Esophagus muscularis mucosa (tissue), 3 donors: ENCODE data around the gene XRN1.

ENCODE experiments used
- CTCF ChIP-seq, 3 experiments: fragments of 200-600 bp in 2 of 3; fragments of 450-650 bp in 1 of 3; sonication (generic) in 2 of 3; IDR thresholded peaks; one replicate each; pipeline ENCODE4 v1.5.1; 2017 to 2019; ENCODE audit warnings: antibody characterized with exemption in 3 of 3, mild to moderate bottlenecking in 2 of 3, moderate library complexity in 1 of 3
- POLR2A ChIP-seq: fragments of 450-650 bp; IDR thresholded peaks from one replicate; pipeline ENCODE4 v1.6.1; 2017; ENCODE audit warnings: antibody characterized with exemption, moderate library complexity, mild to moderate bottlenecking, low read depth

- TF ChIP-seq CTCF (IDR thresholded peaks at IDR 0.05), result no peak
- no peak for TF ChIP-seq POLR2A
Observed at GRCh38 chr3:142287866-142288638, 159.8 kb downstream of the XRN1 start.
